ENCODE data around the gene ASB11.

- TF ChIP-seq CTCF (IDR thresholded peaks at IDR 0.05) (no peak), POLR2A (IDR thresholded peaks at IDR 0.05) (no peak)
Measured at GRCh38 chrX:15310117-15310516, 5.3 kb downstream of the ASB11 start.
